HT1080 (cell line): Measurements from ENCODE around the gene PAX1. TPM values are rescaled to one million over a fixed set of nuclear protein-coding genes. Genes with fewer than 3 reads are reported as not detected.

ENCODE experiments used
- DNase-seq: peaks from one replicate; pipeline ENCODE4 v3.0.0-alpha.2; 2015; ENCODE audit warnings: low read depth
- total RNA-seq: library from RNA; depleted of rRNA; stranded (reverse); fragments of >200 nt; shearing (Covaris generic); gene quantifications from 2 replicates; pipeline ENCODE4 v1.2.3, GENCODE V29; 2014

PAX1 gene
- total RNA-seq, 1 experiment from 2014 or later, result not detected

GRCh38 chr20:21702553-21703470 lies 2.7 kb upstream of the PAX1 start:
- peak; percentile 18 for DNase-seq

- no peak for DNase-seq
Observed at GRCh38 chr20:21703717-21704407, 1.6 kb upstream of the PAX1 start.

GRCh38 chr20:21704408-21705385 lies 767 bp upstream of the PAX1 start:
- no peak for DNase-seq

DNA sequence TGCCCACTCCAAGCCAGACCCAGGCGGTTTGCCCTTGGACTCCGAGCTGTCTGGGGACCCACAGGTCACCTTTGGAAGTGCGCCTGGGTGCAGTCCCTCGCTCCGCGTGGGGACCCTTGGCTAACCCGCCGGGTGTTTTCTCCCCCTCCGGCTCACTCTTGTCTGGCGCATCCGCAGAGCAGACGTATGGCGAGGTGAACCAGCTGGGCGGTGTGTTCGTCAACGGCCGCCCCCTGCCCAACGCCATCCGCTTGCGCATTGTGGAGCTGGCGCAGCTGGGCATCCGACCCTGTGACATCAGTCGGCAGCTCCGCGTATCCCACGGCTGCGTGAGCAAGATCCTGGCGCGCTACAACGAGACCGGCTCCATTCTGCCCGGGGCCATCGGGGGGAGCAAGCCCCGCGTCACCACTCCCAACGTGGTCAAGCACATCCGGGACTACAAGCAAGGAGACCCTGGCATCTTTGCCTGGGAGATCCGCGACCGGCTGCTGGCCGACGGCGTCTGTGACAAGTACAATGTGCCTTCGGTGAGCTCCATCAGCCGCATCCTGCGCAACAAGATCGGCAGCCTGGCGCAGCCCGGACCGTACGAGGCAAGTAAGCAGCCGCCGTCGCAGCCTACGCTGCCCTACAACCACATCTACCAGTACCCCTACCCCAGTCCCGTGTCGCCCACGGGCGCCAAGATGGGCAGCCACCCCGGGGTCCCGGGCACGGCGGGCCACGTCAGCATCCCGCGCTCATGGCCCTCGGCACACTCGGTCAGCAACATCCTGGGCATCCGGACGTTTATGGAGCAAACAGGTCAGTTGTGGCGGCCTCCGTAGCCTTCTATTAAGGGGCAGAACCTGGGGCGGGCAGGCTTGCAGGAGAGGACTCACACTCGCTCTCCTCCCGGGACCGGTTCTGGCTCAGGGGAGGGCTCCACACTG lies 1.1 kb downstream of the PAX1 start:
- DNase-seq, result no peak

- no peak for DNase-seq
Observed at GRCh38 chr20:21707267-21707666, 1.8 kb downstream of the PAX1 start.

- DNase-seq, result no peak
Observed at GRCh38 chr20:21707999-21708737, 2.7 kb downstream of the PAX1 start.

DNA sequence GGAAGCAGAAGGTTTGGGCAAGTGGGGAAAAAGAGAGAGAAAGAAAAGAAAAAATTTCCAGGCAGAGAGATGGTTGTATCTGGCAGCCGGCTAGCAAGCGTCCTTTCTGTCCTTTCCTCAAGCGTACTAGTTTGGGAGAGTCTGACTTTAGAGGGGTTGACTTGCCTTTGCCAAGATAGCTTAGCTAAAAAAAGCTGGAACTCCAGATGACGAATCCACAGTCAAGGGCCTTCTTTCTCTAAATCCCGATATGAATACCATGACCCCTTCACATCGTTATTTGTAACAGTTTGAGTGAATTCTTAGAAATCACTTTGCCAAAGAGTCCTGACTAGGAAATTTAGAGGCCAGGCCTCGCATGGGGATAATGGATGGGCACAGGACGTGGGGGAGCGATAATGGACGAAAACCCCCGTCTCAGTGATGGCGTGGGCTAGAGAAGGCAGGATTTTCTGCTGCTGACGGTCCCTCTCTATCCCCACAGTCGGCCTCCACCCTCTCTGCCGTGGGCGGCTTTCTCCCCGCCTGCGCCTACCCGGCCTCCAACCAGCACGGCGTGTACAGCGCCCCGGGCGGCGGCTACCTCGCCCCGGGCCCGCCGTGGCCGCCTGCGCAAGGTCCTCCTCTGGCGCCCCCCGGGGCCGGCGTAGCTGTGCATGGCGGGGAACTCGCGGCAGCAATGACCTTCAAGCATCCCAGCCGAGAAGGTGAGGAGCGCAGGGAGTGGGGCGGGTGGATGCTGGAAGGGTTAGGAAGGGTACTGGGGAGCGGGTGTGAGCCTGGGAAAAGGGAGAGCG lies 3.5 kb downstream of the PAX1 start:
- DNase-seq, result no peak

DNA sequence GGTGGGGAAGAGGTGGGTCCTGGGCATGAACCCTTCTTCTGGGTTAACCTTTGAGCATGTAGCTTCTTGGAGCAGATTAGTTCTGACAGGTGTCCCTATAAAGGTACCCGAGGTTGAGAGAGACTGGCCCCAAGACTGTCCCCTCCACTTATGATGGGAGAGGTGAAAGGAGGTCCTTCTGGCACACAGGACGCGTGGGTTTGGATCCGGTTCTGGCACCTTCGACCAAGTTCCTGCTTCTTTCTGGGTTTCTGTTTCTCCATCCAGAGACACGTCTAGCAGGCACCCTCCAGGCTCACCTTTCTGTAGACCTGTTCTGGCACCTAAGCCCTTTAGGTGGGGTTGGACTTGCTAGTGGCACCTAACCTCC lies 4.1 kb downstream of the PAX1 start:
- DNase-seq, result no peak

- DNase-seq, result no peak
Observed at GRCh38 chr20:21710341-21710740, 4.9 kb downstream of the PAX1 start.

GRCh38 chr20:21710863-21711431 lies 5.5 kb downstream of the PAX1 start:
- no peak for DNase-seq

DNA sequence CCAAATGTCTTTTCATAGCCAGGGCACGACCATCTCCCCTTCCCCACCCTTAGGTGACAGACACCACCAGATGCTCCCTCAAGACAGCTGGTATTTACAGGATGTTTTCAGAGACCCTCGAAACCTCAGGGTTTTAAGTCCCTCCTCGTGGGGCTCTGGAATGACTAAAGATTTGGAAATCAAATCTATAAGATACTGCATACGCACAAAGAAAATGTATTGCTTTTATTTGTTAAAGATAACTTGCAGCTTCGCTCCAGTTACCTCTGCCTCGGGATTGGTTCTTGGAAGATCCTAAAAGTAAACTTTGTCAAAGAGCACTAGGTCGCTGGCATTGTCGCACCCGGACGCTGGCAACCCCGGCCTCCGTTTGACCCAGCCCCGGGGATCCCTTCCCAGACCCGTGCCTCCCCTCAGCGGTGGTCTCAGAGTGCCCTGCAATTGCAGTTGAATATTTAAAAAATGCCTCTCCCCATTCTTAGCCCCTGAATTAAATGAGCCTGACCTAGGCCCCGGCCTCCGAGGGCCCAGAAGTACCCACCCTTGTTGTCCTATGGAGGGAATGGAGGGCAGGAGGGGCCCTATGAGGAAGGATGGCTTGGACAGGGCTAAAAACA lies 7.1 kb downstream of the PAX1 start:
- no peak for DNase-seq

DNA sequence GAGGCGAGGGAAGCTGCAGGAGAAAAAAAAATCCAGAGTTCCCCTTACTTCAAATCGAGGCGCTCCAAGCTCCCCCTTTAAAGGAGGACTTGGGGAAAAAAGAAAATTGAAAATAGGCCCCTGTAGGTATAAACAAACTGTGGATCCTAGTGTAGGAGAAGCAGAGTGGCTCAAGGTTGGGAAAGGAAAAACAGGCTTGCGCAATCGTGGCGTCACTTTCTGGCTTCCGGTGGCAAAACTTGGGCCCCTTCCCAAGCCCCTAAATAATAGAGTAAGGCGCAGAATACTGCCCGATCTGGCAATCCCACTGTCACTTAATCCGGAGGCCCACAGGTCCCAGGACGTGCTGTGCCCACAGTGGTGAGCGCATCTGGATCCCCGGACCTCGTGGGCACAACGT lies 8.0 kb downstream of the PAX1 start:
- no peak for DNase-seq

DNA sequence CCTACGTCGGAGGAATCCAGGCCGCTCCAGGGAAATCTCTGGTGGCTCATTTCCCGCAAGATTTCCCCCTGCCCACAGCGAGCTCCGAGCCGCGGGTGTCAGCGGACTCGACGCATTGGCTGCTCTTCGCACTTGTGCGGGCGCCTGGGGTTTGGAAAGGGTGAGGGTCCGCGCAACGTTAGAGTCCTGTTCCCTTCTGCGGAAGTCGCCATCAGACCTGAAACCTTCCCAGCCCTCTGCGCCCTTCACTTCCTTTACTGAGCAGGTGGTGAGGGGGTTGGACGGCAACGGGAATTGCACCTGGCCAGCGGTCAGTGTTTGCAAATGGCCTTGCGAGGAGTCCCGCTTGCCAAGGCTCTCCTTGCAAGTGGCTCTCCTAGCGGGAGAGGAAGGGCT lies 8.4 kb downstream of the PAX1 start:
- no peak for DNase-seq

DNA sequence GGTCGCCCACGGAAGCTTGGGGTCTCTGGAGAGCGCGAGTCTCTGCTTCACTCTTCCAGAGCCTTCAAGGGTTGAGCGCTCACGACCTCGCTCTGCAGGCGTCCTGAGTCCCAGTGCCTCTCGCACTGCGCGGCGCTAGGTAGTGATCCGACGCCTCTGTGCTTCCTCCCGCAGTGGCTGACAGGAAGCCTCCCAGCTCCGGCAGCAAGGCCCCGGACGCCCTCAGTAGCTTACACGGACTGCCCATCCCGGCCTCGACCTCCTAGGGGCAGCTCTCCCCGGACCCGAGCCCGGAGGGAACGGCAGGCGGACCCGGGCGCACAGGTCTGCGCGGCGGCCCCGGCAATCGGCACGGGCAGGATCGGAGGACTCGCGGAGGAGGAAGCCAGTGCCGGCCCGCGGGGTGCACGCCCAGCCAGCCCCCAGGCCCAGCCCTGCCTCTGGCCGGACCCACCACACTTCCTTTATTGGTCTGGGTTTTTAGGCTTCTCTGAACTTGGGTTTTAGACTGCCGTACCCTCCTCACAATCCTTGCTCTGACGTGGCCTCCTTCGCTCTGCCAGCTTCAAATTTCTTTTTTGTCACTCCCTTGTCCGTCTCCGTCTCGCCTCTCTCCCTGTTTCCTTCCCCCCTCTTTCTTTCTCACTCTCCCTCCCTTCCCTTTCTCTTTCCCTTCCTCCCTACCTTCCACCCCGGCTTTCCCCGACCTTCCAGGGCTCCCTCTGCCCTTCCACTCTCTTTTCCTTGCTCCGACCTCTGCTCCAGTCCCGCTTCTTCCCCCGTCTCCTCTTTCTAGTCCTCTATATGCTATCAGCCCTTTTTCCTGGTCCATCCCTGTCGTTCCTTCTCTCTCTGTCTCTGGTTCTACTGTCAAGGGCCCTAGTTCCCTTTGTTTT lies 9.1 kb downstream of the PAX1 start:
- no peak for DNase-seq

DNA sequence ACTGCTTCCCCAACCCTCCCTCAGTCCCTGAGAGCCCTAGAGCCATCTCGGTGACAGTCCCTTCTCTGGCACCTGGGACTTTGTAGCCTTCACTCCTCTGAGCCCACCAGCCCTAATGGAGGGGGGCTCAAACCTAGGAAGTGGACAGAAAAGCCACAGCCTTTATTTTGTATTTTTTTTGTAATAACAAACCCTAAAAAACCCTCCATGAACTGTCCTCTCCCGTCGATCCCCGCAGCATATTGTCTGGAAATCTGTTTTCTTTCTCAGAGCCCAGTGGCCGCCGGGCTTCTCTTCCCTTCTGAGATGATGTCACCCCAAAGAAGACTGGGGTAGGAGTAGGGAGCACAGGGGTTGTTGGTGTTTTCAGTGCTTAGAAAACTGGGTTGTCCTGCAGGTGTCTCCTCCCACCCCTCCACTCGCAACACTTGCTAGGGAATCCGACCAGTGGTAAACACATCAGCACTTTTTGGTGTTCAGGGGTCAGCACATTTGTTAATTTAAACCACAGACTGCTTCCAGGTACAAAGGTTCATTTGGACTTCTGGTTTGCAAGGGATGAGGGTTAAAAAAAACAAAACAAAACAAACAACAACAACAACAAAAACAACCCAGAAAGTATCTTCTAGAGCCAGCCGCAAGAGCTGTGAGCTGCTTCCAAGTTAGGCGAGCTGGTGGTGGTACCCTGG lies 9.9 kb downstream of the PAX1 start:
- no peak for DNase-seq

- DNase-seq, result peak; percentile 45
Observed at GRCh38 chr20:21719592-21720214, 14.2 kb downstream of the PAX1 start.
